GM21515 (cell line): ENCODE results near the gene DMXL1.

Experiments used
- ATAC-seq: cut with Tn5 transposase; IDR thresholded peaks from one replicate; pipeline ENCODE4 v1.9.1; 2021; ENCODE audit not compliant: unreplicated experiment

The DMXL1 gene

DNA sequence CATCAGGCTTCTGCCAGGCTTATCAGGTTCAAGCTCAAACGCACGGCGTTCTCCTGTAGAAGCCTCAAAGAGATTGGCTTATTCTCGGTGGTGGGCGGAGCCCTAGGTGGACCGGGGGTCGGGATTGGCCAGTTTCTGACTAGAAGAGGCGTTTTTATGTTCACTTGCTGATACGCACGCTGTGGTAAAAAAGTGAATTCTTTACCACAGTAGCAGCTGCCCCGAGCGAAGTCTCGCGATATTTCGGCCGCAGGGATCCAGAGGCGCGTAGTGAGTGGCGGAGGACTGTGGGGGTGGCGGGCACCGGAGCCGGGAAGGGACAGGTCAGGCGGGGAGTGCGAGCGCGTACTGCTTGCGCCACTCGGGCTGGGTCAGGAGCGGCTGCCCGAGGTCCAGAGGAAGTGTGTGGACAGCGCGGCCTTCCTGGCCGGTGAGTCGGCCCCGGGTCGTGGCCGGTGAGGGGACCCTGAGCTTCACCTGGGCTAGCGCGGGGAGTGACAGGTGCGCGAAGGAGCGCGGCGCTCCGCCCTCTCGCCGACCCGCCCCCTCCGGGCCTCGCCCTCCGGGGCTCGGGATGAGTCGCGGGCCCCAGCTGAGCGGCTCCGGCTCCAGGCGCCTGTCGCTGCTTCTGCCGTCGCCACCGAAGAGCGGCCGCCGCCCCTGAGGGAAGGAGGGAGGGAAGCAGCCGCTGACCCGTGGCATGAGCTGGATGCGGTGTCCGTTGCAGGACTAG is at the start of gene DMXL1:
DMXL1 (plus strand) TSS at position 260 of the 733 bp plus-strand sequence. CDS start 483 bp downstream, outside the sequence.
- peak; percentile 78 for ATAC-seq

DNA sequence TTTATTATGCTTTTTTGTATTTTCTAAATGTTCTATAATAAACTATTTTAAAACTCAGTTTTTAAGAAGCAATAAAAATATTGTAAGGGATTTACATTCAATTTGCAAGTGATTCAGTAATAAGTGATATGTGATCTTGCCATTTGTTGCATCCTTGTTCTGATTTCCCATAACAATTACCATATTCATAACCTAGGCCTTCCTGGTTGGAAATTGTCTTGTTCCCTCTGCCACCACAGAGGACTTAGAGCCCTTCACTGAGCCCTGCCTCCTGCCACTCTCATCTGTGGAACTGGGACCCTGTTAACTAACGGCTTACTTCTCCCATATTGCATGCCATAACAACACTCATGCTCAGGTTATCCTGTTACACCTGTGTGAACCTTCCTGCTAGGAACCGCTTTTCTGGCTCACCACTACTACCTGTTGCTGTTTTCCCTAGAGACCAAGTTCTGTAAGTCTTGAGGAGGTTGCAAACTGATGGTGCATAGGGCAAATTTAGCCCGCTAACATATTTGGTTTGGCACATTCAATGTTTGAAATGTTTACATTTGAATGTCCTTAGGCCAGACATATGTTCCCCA is 49.6 kb upstream of the DMXL1 start:
- ATAC-seq, result no peak

- peak; percentile 72 for ATAC-seq
These were observed 48.7 kb upstream of the DMXL1 start for GRCh38 chr5:119022017-119022745.

DNA sequence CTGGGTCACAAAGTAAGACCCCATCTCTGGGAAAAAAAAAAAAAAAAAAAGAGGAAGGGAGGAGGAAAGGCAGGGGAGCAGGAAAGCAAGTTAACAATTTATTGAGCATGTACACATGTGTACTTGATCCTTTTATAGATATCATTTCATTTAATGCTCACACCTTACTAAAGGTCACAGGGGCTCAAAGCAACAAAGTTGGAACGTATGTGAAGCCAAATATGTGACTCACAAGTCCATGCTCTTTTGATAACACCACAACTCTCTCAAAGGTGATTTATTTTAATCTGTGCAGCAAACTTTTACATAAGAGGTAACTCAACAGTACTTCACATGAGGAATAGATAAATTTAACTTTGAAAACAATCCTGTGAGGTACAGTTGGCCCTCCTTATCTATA is 48.1 kb upstream of the DMXL1 start:
- ATAC-seq, result no peak

- no peak for ATAC-seq
These were observed 42.3 kb upstream of the DMXL1 start for GRCh38 chr5:119028575-119028974.

- ATAC-seq, result peak; percentile 84
These were observed 39.6 kb upstream of the DMXL1 start for GRCh38 chr5:119031011-119031886.

DNA sequence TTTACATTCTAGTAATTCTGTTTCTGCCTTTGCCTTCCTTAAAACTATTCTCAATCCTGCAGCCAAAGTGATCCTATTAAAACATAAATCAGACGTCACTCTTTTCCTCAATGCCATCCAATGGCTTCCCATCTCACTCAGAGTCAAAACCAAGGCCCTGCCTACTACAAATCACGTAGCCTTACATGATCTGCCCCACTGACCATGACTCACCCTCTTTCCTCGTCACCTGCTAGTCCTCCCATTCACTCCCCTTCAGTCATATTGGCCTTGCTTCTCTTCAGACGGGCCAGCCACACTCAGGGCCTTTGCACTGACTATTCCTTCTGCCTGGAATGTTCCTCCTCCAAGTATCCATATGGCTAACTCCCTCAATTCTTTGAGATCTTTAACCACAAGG is 39.0 kb upstream of the DMXL1 start:
- ATAC-seq, result peak; percentile 53

GRCh38 chr5:119032656-119033055 is 38.2 kb upstream of the DMXL1 start:
- ATAC-seq, result peak; percentile 48

- ATAC-seq, result no peak
These were observed 37.8 kb upstream of the DMXL1 start for GRCh38 chr5:119033135-119033534.

DNA sequence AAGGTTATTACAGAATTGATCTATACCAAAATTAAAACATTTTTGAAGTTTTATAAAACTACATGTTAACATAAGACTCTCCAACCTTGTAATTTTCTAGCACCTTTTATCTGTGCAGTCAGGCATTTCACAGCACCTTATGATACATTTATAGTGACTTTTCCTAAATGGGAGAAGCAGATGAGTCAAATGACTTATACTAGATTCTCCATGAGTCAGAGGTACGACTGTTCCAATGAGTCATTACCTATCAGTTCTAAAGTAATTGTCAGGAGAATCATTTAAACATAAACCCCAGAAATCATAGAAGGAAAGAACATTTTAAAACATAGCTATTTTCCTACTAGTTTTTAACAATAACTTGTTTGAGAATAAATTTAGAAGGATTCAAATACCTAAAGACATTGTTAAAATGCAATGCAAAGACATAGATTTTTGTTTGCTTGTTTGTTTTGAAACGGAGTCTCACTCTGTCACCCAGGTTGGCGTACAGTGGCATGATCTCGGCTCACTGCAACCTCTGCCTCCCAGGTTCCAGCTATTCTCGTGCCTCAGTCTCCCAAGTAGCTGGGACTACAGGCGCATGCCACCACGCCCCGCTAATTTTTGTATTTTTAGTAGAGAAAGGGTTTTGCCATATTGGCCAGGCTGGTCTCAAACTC is 34.7 kb upstream of the DMXL1 start:
- ATAC-seq, result no peak

- ATAC-seq, result no peak
These were observed 33.2 kb upstream of the DMXL1 start for GRCh38 chr5:119037496-119038215.

DNA sequence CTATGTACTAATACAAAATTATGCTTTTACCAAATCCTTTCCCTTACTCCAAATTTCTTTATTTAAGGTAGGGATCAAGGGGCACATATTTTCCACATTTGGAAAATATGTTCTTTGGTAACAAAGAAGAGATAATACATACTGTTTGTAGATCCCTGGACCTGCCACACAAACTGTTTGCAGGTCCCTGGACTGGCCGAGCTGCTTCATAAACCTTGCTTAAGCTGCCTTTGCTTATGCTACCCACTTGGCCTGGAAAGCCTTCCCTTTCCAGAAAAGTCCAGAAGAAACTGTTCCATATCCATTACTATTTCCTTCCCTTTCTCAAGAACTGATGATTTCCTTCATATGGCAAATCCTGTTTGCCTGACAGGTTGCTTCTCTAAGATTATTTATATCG is 22.6 kb upstream of the DMXL1 start:
- ATAC-seq, result no peak

- no peak for ATAC-seq
These were observed 20.9 kb upstream of the DMXL1 start for GRCh38 chr5:119049824-119050449.

GRCh38 chr5:119054101-119054500 is 16.8 kb upstream of the DMXL1 start:
- no peak for ATAC-seq

- ATAC-seq, result no peak
These were observed 15.6 kb upstream of the DMXL1 start for GRCh38 chr5:119055294-119055693.

DNA sequence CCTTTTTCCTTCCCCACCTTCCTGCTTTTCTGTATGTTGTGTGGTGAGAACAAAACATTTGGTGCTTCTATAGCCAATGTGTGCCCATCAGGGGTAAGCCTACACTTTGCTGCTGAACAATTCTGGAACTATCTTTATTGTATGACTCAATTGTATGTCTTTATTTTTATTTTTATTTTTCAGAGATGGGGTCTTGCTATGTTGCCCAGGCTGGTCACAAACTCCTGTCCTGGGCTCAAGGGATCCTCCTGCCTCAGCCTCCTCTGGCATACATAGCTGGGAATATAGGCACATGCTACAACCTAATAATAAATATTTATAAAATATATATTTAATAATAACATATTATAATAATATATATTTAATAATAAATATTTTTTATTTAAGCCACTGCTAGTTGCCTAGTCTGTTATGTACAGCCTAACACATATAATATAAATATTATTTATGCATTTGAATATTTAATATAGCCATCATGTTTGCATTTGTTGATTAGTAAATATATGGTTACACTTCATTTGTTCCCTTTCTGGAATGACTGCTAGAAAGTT is 11.8 kb upstream of the DMXL1 start:
- no peak for ATAC-seq

GRCh38 chr5:119059740-119060255 is 11.1 kb upstream of the DMXL1 start:
- ATAC-seq, result no peak

GRCh38 chr5:119063579-119064379 is 7.1 kb upstream of the DMXL1 start:
- peak; percentile 72 for ATAC-seq
